ENCODE results near the gene IFFO2.

- TF ChIP-seq CTCF (IDR thresholded peaks at IDR 0.05) (no peak), EZH2 (IDR thresholded peaks at IDR 0.05; ENCODE audit: borderline replicate concordance, insufficient read depth, low read depth, low read length, poor library complexity, severe bottlenecking) (no peak)
Measured at GRCh38 chr1:18953731-18954231, 2.7 kb downstream of the IFFO2 start.
